ENCODE data around the gene STIMATE.

Gene STIMATE

DNA sequence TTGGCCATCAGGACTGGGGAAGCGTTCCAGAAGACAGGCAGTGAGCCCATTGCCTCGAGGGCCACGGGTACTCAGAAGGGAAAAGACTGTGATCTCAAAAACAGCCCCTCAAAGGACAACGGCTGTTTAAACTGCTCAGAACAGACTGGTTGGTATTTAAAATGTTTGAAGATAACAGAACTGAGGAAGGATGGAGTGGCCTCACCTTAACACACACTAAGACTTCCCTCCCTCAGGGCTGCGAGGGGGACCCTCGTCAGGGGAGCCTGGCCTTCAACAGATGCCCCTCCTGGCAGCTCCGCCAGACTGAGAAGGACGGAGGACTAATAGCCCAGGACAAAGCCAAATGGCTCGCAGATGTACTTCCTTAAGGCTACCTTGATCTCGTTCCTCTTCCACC lies 2.6 kb downstream of the STIMATE start:
- DNase-seq (ENCODE audit: extremely low read depth in 1 of 2, low read depth in 1 of 2) = no peak

DNA sequence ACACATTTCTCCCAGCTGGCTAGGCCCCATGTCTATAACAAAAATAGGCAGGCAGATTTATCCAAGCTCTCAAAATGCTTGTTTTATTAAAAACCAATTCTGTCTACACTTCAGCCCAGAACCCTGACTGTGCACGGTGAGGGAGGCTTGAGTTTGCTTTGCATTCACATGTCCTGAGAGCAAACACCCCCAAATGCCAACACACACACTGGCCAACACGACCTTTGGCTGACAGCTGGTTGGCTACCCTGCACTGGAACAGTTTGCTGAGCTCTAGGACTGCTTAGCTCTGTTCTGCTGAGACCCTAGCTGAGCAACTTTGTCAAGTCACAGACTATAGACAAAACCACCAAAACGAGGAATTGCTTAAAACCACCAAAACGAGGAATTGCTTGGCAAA lies 3.6 kb downstream of the STIMATE start:
- no peak for DNase-seq (ENCODE audit: extremely low read depth in 1 of 2, low read depth in 1 of 2)

- DNase-seq (ENCODE audit: extremely low read depth in 1 of 2, low read depth in 1 of 2) = no peak
Measured at GRCh38 chr3:52892625-52893311, 4.6 kb downstream of the STIMATE start.

DNA sequence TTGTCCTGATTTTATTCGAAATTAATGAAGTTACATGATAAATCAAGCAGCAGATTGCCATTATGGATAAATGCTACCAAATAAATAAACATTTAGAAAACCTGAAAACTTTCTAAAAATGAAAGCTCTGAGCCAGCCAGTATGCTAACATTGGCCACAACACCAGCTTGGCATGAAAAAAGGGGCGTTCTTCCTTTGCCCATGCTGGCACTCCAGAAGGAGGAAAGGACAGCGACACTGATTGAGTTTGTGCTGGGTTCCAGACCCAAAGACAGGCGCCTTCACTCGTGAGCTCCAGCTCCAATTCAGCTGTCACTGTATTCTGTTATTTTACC lies 5.1 kb downstream of the STIMATE start:
- DNase-seq (ENCODE audit: extremely low read depth in 1 of 2, low read depth in 1 of 2) = no peak

DNA sequence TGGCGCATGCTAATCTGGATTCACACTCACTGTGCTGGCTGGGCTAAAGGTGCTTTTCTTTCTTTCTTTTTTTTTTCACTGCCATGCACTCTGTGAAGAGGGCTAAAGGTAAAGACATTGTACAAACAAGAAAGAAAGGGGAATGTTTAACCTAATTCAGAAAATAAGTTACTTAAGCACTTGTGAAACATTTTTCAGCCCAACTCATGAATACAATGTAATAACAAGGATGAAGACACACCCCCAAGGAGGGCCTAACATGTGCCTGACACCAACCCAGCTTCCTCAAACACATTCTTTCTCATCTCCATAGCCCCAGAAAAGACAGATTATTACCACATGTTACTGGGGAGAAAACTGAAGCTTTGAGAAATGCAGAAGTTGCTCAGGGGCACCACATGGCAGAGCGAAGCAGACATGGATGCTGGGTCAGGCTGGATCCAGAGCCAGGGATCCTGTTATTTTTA lies 5.7 kb downstream of the STIMATE start:
- DNase-seq (ENCODE audit: extremely low read depth in 1 of 2, low read depth in 1 of 2) = no peak

GRCh38 chr3:52891164-52891563 lies 6.2 kb downstream of the STIMATE start:
- peak; percentile 45 to 57 for DNase-seq (ENCODE audit: extremely low read depth in 1 of 2, low read depth in 1 of 2)

- peak; percentile 18 to 47 for DNase-seq (ENCODE audit: extremely low read depth in 1 of 2, low read depth in 1 of 2)
Measured at GRCh38 chr3:52890735-52891134, 6.6 kb downstream of the STIMATE start.

GRCh38 chr3:52889901-52890300 lies 7.4 kb downstream of the STIMATE start:
- DNase-seq (ENCODE audit: extremely low read depth in 1 of 2, low read depth in 1 of 2) = no peak

GRCh38 chr3:52887166-52887565 lies 10.2 kb downstream of the STIMATE start:
- DNase-seq (ENCODE audit: extremely low read depth in 1 of 2, low read depth in 1 of 2) = no peak

DNA sequence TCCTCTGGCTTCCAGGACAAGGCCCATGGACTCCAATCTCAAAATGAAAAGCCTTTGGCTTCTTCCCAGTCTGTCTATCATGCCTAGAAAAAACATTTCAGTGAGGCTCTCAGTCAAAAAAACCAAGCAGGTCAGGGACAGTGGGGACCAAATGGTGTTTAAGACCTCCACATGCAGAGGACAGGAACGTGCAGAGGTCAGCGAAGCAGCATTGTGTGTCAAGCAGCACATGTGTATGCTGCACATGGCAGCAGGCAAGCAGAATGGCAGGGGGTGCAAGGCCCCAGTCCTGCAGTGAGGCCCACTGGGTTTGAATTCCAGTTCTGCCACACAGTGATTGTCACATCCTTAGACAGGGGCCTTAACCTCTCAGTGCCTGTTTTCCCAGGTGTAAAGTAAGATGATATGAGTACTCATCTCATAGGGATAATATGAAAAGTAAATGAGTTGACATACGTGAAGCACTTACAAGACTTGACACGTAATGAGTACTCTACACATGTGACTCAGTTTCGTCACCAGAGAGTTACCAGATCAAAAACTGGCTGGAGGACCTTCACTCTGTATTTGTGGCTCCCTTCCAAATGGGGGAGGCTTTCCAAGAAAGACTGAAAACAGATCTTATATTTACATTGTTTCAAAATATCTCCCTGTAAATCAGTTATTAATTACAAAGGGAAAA lies 11.2 kb downstream of the STIMATE start:
- no peak for DNase-seq (ENCODE audit: extremely low read depth in 1 of 2, low read depth in 1 of 2)

GRCh38 chr3:52882377-52882776 lies 15.0 kb downstream of the STIMATE start:
- no peak for DNase-seq (ENCODE audit: extremely low read depth in 1 of 2, low read depth in 1 of 2)

GRCh38 chr3:52881871-52882270 lies 15.5 kb downstream of the STIMATE start:
- DNase-seq (ENCODE audit: extremely low read depth in 1 of 2, low read depth in 1 of 2) = no peak

GRCh38 chr3:52880474-52880873 lies 16.9 kb downstream of the STIMATE start:
- DNase-seq (ENCODE audit: extremely low read depth in 1 of 2, low read depth in 1 of 2) = no peak

- no peak for DNase-seq (ENCODE audit: extremely low read depth in 1 of 2, low read depth in 1 of 2)
Measured at GRCh38 chr3:52880047-52880446, 17.3 kb downstream of the STIMATE start.

- no peak for DNase-seq (ENCODE audit: extremely low read depth in 1 of 2, low read depth in 1 of 2)
Measured at GRCh38 chr3:52879581-52879980, 17.8 kb downstream of the STIMATE start.

DNA sequence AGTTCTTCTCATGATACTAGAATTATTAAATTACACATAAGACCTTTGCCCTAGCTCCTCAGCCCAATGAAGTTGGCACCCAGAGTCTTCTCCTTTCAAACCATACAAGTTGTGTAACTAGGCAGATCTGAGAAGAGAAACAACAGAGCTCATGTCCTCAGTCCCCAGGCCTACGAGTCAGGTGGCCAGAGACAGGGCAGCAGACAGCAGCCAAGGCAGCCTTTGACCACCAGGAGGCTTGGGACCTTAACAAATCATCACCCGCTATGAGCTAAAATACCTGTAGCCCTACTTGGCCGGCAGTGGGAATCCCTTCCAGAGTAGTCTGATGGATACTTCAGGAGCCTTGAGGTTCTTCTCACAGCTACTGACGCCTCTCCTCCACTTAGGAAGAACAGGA lies 18.3 kb downstream of the STIMATE start:
- no peak for DNase-seq (ENCODE audit: extremely low read depth in 1 of 2, low read depth in 1 of 2)

- DNase-seq (ENCODE audit: extremely low read depth in 1 of 2, low read depth in 1 of 2) = no peak
Measured at GRCh38 chr3:52877085-52877484, 20.3 kb downstream of the STIMATE start.

DNA sequence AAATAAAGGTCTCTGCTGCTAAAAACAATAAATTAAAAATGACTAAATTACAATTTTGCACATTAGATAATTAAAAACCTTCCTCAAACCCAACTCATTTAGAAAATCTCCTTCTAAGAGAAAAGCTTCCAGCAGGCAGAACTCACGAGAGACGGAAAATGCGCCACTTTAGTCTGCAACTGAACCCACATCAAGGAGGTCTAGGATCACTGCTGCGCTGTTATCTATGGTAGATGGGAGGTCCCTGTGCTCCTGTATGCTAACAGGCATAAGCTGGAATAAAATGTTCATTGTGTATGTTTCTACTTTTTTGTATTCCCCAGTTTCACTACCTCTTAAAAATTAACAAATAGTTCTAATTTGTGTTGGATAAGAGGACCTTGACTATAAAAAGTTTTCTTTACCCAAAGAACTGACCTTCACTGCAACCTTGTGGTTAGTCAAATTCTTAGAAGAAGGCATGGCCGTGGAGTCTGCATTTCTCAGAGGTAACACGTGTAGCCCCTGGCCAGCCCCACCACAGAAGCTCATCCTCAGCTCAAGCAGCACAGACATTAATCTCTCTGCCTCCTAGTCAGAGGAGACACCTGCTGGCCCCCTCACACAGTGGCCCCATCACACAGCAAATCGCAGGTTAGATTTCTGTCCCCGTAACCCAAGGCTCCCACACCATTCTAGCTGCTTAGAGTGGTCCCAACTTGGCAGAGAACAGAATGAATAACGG lies 22.3 kb downstream of the STIMATE start:
- DNase-seq (ENCODE audit: extremely low read depth in 1 of 2, low read depth in 1 of 2) = no peak

DNA sequence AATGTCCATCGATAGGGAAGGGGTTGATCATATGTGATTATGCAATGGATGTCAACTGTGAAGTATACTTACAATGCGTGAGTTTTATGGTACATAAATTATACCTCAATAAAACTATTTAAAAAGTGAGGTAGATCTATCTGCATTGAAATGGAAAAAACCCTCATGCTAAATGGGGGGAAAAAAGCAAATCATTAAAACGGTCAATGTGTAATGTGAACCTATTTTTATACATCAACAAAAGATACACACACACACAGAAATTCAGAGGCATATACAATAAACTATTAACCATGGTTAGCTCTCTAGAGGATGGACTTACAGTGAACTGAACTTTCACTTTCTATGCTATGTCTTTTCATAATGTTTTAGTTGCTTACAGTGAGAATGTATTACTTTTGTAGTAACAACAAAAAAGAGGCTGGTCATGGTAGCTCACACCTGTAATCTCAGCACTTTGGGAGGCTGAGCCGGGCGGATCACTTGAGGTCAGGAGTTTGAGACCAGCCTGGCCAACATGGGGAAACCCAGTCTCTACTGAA lies 23.1 kb downstream of the STIMATE start:
- DNase-seq (ENCODE audit: extremely low read depth in 1 of 2, low read depth in 1 of 2) = no peak

DNA sequence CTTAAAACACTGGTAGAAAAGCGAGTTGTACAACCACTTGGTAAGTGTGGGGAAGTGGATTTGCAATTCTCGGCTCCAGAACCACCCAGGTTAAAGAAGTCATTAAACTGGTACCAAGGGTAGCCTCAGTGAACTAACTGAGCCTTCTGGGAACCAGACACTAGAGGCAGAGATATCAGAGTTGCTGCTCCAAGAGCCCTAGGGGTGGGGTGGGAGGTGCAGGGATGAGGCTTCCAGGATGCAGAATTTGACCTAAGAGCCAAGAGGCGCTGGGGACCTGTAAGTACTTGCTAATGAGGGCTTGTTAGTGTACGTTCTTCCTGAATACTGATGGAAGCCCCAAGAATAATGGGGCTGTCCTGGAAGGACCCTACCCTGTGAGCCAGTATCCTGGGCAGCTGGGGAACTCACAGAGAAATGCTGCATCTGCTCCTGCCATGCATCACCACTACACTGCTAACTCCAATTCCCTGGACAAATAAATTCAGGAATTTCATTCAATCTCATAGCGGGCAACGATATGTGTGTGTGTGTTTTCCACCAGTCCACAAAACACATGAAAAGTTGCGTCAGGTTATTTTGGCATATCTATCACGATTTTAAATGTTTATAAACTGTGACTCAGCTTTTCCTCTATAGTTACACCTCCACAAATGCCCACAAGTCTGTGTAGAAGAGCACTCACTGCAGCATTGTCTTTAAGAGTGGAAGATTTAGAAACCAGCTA lies 23.8 kb downstream of the STIMATE start:
- no peak for DNase-seq (ENCODE audit: extremely low read depth in 1 of 2, low read depth in 1 of 2)

DNA sequence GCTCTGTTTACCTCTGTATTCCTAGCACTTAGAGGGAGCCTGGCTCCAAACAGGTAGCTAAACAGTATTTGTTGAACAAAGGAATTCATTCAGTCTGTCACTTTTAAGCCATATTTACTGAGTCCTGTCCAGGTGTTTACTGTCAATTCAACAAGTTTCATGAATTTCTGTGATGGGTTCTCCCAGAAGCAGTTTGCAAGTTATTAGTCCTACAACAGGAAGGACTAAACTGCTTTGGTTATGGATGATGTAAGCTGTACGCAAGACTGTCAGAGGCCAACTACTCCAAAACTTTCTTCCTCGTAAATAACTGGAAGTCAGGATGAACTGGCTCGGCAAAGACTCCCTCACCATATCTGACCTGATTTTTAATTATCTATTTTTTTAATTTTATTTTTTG lies 25.1 kb downstream of the STIMATE start:
- DNase-seq (ENCODE audit: extremely low read depth in 1 of 2, low read depth in 1 of 2) = no peak
